Activated CD4-positive, alpha-beta T cell treated with anti-CD3 and anti-CD28 coated beads for 4 hours (primary cell): ENCODE data around the gene NTHL1.
"Not testable (repeated sequence)": the region's sequence is repeated elsewhere in the genome, so short reads cannot be mapped to it uniquely, and the experiment has no call there.

Source experiments
- DNase-seq, 2 donors: peaks; one replicate each; pipeline ENCODE4 v3.0.0-alpha.2; 2020

NTHL1 gene

GRCh38 chr16:2040041-2040786 lies 7.4 kb downstream of the NTHL1 start:
- DNase-seq = no peak

- DNase-seq = no peak
Observed at GRCh38 chr16:2039274-2040031, 8.2 kb downstream of the NTHL1 start.

- no peak for DNase-seq
Observed at GRCh38 chr16:2038382-2039231, 9.0 kb downstream of the NTHL1 start.

GRCh38 chr16:2037647-2038381 lies 9.8 kb downstream of the NTHL1 start:
- no peak for DNase-seq

- no peak for DNase-seq
Observed at GRCh38 chr16:2037115-2037514, 10.5 kb downstream of the NTHL1 start.

GRCh38 chr16:2036200-2036966 lies 11.3 kb downstream of the NTHL1 start:
- no peak for DNase-seq

- no peak for DNase-seq
Observed at GRCh38 chr16:2035431-2036199, 12.0 kb downstream of the NTHL1 start.

GRCh38 chr16:2034696-2035430 lies 12.8 kb downstream of the NTHL1 start:
- no peak for DNase-seq

GRCh38 chr16:2033909-2034695 lies 13.5 kb downstream of the NTHL1 start:
- DNase-seq = not testable (repeated sequence)

GRCh38 chr16:2033057-2033908 lies 14.4 kb downstream of the NTHL1 start:
- no peak for DNase-seq

- DNase-seq = no peak
Observed at GRCh38 chr16:2032285-2033056, 15.2 kb downstream of the NTHL1 start.

- no peak for DNase-seq
Observed at GRCh38 chr16:2031081-2031577, 16.5 kb downstream of the NTHL1 start.

- DNase-seq = no peak
Observed at GRCh38 chr16:2030036-2030435, 17.6 kb downstream of the NTHL1 start.

- no peak for DNase-seq
Observed at GRCh38 chr16:2029350-2029749, 18.3 kb downstream of the NTHL1 start.

GRCh38 chr16:2028620-2029220 lies 18.9 kb downstream of the NTHL1 start:
- no peak for DNase-seq

GRCh38 chr16:2028146-2028545 lies 19.5 kb downstream of the NTHL1 start:
- DNase-seq = no peak
